ENCODE results near the gene RNF26. TPM values are rescaled to one million over a fixed set of nuclear protein-coding genes. Genes with fewer than 3 reads are reported as not detected.
A peak's percentile ranks its signal among the peaks of the same experiment; 100 is the strongest.

The RNF26 gene
- total and polyA plus RNA-seq, 2 donors (not counting 3 experiments of a cell fraction or from before 2014, with no cell fraction given): 40.1 to 43.8 TPM

DNA sequence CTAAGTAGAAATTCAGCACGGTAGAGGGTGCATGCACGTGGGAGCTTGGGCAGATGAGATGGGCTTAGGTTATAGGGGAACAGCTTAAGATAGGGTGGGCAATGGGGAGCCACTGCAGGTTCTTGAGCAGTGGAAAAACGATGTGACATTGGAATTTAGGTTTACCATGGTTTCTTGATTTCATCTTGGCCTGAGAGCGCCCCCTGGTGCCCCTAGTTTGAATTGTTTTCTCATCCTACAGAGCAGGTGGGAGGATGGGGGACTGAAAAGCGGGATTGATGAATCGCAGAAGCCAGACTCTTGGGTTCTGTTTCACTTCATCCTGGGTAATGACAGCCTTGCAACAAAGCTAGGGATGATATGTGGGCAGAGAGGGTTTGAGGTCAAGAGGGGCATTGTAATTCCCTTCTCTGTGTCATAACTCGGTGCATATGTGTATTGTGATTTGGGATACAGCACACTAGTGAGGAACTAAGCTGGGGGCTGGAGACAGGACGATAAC lies 10.7 kb upstream of the RNF26 start:
- Histone ChIP-seq H3K27me3 (ENCODE audit: control insufficient read depth in 2 of 2, insufficient read depth in 2 of 2, low read length in 2 of 2) (no peaks in the 10 kb centered on the region), H2AFZ (ENCODE audit: low read depth, low read length) (no peak overlapping the region), H3K9me3 (replicated peaks; ENCODE audit: control insufficient read depth, insufficient read depth, low read length) (no peaks in the 10 kb centered on the region), H3K9ac (replicated peaks; ENCODE audit: extremely low read depth, insufficient read depth, low read length) (no peak overlapping the region), H3K4me3 (replicated peaks in 1 of 3; ENCODE audit: insufficient read depth in 1 of 3, low read depth in 1 of 3, low read length in 3 of 3) (no peak overlapping the region), H3K79me2 (ENCODE audit: control insufficient read depth, insufficient read depth, low read length) (no peaks in the 10 kb centered on the region), H3K4me2 (ENCODE audit: insufficient read depth, low read length) (no peak overlapping the region), H3K4me1 (ENCODE audit: control insufficient read depth, extremely low read depth, insufficient read depth, low read length) (peaks cover 39% of the 10 kb centered on the region), H3K27ac (ENCODE audit: insufficient read depth, low read depth, low read length) (no peak overlapping the region), H3K9me1 (replicated peaks; ENCODE audit: control insufficient read depth, extremely low read depth, insufficient read depth, low read length) (no peaks in the 10 kb centered on the region), H3K36me3 (ENCODE audit: control insufficient read depth in 2 of 2, extremely low read depth in 1 of 2, insufficient read depth in 2 of 2, low read length in 2 of 2) (no peaks in the 10 kb centered on the region), H4K20me1 (replicated peaks; ENCODE audit: control insufficient read depth, extremely low read depth, insufficient read depth, low read length) (no peaks in the 10 kb centered on the region)
- dilution Hi-C loops (cut with MboI; ENCODE audit: extremely low pct_ligation_motif_present, low sequenced_read_pairs): no loop called here
- ChIA-PET CTCF (interaction anchor here (0.7 to 15.9 kb wide), 23 partner anchors 8 to 258 kb away, joined by 3 to 301 read pairs (median 4); partner anchors contain the start of genes C1QTNF5, CBL, DPAGT1 and NLRX1), POLR2A (interaction anchor here (0.6 kb wide), 1 partner anchor 15 kb away, joined by 3 read pairs; no protein-coding TSS in a partner anchor)
- DNase-seq (ENCODE audit: low read depth, low spot score) (peak; percentile 76), FAIRE-seq (peak; percentile 76)
- no TSS peak for BruUV-seq (replicated peaks)
- intact Hi-C loops (cut with micrococcal nuclease): loop anchor here (1.0 kb wide), 5 partner anchors 8 to 178 kb away; partner anchors contain the start of genes CBL and NLRX1
- TF ChIP-seq FOS (IDR thresholded peaks at IDR 0.05; ENCODE audit: borderline replicate concordance, insufficient read depth, low read length) (no peak), POLR2A (IDR thresholded peaks at IDR 0.05; ENCODE audit: low read depth, low read length) (no peak)
- TF ChIP-seq, protein P1, sequence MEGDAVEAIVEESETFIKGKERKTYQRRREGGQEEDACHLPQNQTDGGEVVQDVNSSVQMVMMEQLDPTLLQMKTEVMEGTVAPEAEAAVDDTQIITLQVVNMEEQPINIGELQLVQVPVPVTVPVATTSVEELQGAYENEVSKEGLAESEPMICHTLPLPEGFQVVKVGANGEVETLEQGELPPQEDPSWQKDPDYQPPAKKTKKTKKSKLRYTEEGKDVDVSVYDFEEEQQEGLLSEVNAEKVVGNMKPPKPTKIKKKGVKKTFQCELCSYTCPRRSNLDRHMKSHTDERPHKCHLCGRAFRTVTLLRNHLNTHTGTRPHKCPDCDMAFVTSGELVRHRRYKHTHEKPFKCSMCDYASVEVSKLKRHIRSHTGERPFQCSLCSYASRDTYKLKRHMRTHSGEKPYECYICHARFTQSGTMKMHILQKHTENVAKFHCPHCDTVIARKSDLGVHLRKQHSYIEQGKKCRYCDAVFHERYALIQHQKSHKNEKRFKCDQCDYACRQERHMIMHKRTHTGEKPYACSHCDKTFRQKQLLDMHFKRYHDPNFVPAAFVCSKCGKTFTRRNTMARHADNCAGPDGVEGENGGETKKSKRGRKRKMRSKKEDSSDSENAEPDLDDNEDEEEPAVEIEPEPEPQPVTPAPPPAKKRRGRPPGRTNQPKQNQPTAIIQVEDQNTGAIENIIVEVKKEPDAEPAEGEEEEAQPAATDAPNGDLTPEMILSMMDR (IDR thresholded peaks at IDR 0.05; ENCODE audit: extremely low read depth in 1 of 2, insufficient read depth in 1 of 2, low read depth in 1 of 2, low read length in 2 of 2): peak; percentile 80 to 86

DNA sequence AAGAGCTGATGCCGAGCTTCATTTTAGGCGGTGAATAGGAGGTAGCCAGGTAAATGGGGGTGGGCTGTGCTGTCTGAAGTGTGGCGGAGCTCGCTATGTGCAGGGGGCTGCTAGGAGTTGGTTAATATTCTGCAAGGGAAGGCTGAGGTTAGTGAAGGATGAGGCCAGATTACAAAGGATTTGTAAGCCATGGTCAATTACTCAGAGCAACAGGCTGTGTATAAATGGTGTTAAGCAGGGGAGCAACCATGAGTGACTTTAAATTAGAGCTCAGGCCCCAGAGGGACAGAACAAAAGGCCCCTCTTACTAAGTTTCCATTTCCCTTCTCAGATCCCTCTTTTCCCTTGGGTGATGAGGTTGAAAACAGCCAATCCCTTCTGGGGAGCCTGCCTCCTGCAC lies 10.1 kb upstream of the RNF26 start:
- CTCF ChIA-PET: interaction anchor here (0.6 to 15.9 kb wide), 18 partner anchors 9 to 259 kb away, joined by 3 to 301 read pairs (median 4); partner anchors contain the start of genes C1QTNF5, CBL, DPAGT1 and RNF26
- Histone ChIP-seq H3K36me3 (ENCODE audit: control insufficient read depth in 2 of 2, extremely low read depth in 1 of 2, insufficient read depth in 2 of 2, low read length in 2 of 2) (no peaks in the 10 kb centered on the region), H3K4me1 (ENCODE audit: control insufficient read depth, extremely low read depth, insufficient read depth, low read length) (peaks cover 33% of the 10 kb centered on the region), H4K20me1 (replicated peaks; ENCODE audit: control insufficient read depth, extremely low read depth, insufficient read depth, low read length) (no peaks in the 10 kb centered on the region), H3K4me2 (ENCODE audit: insufficient read depth, low read length) (no peak overlapping the region), H3K79me2 (ENCODE audit: control insufficient read depth, insufficient read depth, low read length) (no peaks in the 10 kb centered on the region), H2AFZ (ENCODE audit: low read depth, low read length) (no peak overlapping the region), H3K4me3 (replicated peaks in 1 of 3; ENCODE audit: insufficient read depth in 1 of 3, low read depth in 1 of 3, low read length in 3 of 3) (no peak overlapping the region), H3K27ac (ENCODE audit: insufficient read depth, low read depth, low read length) (no peak overlapping the region), H3K9me3 (replicated peaks; ENCODE audit: control insufficient read depth, insufficient read depth, low read length) (no peaks in the 10 kb centered on the region), H3K9ac (replicated peaks; ENCODE audit: extremely low read depth, insufficient read depth, low read length) (no peak overlapping the region), H3K9me1 (replicated peaks; ENCODE audit: control insufficient read depth, extremely low read depth, insufficient read depth, low read length) (no peaks in the 10 kb centered on the region), H3K27me3 (ENCODE audit: control insufficient read depth in 2 of 2, insufficient read depth in 2 of 2, low read length in 2 of 2) (peaks cover 0 to 3% of the 10 kb centered on the region in 2 experiments)
- DNase-seq (ENCODE audit: low read depth, low spot score): no peak
- POLR2A ChIA-PET: no interaction called here
- FAIRE-seq: no peak
- TF ChIP-seq MYC (IDR thresholded peaks at IDR 0.05; ENCODE audit: low read depth, low read length): no peak
- TF ChIP-seq FOS (IDR thresholded peaks at IDR 0.05; ENCODE audit: borderline replicate concordance, insufficient read depth, low read length): no peak
- TF ChIP-seq, protein P2, sequence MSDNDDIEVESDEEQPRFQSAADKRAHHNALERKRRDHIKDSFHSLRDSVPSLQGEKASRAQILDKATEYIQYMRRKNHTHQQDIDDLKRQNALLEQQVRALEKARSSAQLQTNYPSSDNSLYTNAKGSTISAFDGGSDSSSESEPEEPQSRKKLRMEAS (IDR thresholded peaks at IDR 0.05; ENCODE audit: insufficient read depth, insufficient read length): no peak
- no peak for TF ChIP-seq POLR2A (IDR thresholded peaks at IDR 0.05; ENCODE audit: low read depth, low read length)
- no peak for TF ChIP-seq POLR2AphosphoS5 (IDR thresholded peaks at IDR 0.05; ENCODE audit: insufficient read depth, low read depth, low read length)
- TF ChIP-seq, protein P1 (IDR thresholded peaks at IDR 0.05; ENCODE audit: extremely low read depth in 1 of 2, insufficient read depth in 1 of 2, low read depth in 1 of 2, low read length in 2 of 2): no peak
- no peak for TF ChIP-seq JUN (IDR thresholded peaks at IDR 0.05; ENCODE audit: borderline replicate concordance, insufficient read depth, insufficient read length, low read depth)
- TF ChIP-seq GATA2 (IDR thresholded peaks at IDR 0.05; ENCODE audit: insufficient read depth, insufficient read length, low read depth, low read length): no peak
- no peak for TF ChIP-seq EZH2 (IDR thresholded peaks at IDR 0.05; ENCODE audit: borderline replicate concordance, low read depth, low read length, severe bottlenecking)
- dilution Hi-C loops (cut with MboI; ENCODE audit: extremely low pct_ligation_motif_present, low sequenced_read_pairs): no loop called here
- no TSS peak for BruUV-seq (replicated peaks)
- intact Hi-C loops (cut with micrococcal nuclease): no loop called here
